NOMO-1 treated with DMSO at 0.1 percent for 48 hours (cell line): ENCODE data around the gene WFDC1.

Experiments
- DNase-seq: peaks from one replicate; lab custom pipeline; 2025; ENCODE audit not compliant: unreplicated experiment; lab: John Stamatoyannopoulos, UW

The WFDC1 gene

GRCh38 chr16:84272740-84273320, 21.8 kb upstream of the WFDC1 start:
- no peak for DNase-seq

GRCh38 chr16:84274515-84274914, 20.2 kb upstream of the WFDC1 start:
- no peak for DNase-seq

DNA sequence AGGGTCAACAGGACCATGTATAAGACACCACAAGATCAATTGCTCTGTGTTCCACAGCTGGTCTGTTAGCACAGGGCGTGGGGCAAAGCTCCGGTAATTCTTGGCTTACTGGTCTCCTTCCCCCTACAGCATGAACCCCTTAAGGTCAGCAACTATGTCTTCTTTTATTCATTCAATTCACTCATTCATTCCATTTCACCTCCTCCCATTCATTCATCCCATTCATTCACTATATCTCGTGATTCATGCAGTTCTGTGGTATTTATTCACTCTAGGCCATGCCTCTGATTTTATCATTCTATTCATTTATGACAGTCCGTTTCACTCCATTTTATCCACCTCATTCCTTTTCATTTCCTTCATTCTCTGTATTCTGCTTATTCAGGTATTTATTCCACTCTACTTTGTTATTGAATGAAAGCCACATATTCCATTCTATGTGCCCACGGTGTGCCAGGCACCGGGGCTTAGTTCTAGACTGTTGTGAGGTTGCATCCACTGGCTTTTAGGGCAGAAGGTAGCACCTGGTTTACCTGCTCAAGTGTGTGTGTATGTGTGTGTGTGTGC, 19.0 kb upstream of the WFDC1 start:
- DNase-seq, result no peak

GRCh38 chr16:84277244-84277823, 17.3 kb upstream of the WFDC1 start:
- peak; percentile 45 for DNase-seq

GRCh38 chr16:84278333-84278732, 16.3 kb upstream of the WFDC1 start:
- no peak for DNase-seq

DNA sequence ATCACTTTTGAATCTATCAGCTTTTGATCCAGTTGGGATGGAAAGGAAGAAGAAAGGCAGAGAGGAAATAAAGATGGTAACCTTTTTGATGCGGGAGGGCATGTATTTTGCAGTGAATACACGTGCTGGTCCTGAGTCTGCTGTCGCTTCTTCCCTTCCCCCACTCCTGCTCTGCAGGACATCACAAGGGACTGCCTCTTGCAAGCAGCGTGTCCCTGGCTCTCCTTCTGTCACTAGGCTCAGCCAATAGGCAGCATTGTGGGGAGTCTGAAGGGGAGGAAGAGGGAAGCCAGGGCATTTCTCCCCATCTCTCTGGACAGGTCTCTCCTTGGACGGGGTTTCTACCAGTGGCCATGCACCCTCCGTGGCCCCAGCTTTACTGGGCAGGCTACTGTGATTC, 15.7 kb upstream of the WFDC1 start:
- no peak for DNase-seq

DNA sequence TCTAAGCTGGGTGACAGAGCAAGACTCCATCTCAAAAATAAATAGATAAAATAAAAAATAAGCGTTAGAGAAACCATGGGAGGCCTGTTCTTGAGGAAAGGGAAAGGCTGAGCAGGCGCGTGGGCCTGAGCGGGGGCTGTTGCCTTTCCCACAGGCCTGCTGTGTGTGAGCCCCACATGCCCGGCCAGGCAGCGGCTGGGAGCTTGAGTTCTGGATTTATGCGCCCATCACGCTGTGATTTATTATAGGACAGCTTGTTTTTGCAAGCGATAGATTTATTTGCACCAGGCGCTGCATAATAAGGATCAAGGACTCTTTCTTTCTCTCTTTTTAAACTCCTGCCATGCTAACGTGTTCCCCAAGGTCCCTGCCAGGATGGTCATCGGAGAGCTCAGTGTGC, 14.8 kb upstream of the WFDC1 start:
- no peak for DNase-seq

GRCh38 chr16:84281074-84281473, 13.6 kb upstream of the WFDC1 start:
- DNase-seq, result no peak

DNA sequence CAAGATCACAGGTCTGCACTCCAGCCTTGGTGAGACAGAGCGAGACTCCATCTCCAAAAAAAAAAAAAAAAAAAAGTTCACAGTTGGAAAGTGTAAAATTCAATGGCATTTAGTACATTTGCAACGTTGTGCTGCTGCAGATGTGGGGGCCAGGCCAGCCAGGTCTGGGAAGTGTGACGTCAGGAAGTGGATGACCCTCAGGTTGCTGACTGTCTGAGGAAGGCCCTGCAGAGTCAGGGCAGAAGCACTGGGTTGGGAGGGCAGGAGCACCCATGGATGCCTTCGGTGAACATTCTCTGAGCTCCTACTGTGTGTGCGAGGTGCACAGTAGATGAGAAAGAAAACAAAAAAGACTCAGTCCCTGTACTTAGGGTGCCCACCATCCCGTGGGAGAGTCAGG, 12.1 kb upstream of the WFDC1 start:
- no peak for DNase-seq

DNA sequence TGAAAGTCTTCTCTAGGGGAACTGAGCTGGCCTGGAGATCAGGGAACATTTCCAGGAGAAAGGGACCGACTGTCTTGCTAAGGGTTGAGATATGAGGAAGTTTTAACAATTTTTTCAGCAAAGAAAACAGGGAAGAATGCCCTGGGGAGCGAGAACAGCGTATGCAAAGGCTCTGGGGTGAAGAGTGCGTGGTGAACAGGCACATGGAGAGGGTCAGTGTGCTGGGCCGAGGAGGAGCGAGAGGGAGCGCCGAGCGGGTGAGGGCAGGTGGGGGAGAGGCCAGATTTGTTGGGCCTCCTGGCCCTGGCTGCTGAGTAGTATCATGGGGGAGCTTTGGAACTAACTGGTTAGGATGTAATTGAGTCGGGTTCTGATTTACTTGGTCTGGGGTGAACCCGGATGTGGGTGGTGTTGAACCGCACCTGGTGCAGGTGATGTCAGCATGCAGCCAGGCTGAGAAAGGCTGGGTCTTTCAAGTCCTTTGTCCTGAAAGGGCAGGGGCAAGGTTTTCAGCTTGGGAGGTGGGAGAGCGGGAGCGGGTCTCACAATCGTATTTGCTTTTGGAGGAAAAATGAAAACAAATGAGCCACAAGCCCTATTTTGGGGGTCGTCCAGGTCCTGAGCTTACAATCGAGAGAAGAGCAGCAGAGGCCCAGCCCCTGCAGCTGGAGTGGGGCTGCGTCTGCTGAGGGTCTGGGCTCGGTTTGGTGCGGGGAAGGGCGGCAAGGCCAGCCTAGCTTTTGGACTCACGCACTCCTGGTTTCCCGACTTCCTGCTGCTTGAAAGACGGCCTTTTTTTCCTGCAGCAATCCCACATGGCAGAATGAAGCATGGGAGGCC, 11.1 kb upstream of the WFDC1 start:
- DNase-seq, result no peak

- DNase-seq, result no peak
Observed at GRCh38 chr16:84284154-84284722, 10.4 kb upstream of the WFDC1 start.

GRCh38 chr16:84286578-84287240, 8.0 kb upstream of the WFDC1 start:
- no peak for DNase-seq

DNA sequence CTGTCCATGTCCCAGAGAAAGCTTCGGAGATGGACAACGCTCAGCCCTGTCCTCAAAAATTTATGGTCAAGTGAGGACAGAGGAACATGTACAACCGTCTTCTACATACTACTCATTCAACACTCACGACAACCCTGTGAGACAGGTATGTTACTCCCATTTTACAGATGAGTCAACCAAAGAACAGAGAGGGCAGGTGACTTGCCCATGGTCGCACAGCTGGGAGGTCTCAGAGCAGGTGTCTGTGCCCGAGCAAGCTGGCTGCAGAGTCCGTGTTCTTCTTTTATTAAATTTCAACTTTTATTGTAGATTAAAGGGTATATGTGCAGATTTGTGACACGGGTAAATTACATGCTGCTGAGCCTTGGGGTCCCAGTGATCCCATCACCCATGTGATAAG, 5.8 kb upstream of the WFDC1 start:
- no peak for DNase-seq

DNA sequence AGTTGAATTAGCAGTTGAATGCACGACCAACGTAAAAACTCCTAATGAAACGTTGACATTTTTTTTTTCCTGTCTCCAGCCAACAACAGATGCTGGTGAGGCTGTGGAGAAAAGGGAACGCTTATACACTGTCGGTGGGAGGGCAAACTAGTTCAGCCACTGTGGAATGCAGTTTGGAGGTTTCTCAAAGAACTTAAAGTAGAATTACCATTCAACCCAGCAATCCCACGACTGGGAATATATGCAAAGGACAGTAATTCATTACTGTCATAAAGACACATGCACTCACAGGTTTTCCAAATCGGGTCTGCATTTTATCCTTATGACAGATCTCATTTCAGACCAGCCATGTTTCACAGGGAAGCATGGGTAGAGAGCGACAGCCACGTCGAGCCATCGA, 3.5 kb upstream of the WFDC1 start:
- no peak for DNase-seq

- peak; percentile 27 for DNase-seq
Observed at GRCh38 chr16:84292011-84292410, 2.7 kb upstream of the WFDC1 start.

- DNase-seq, result no peak
Observed at GRCh38 chr16:84293406-84293805, 1.3 kb upstream of the WFDC1 start.

- no peak for DNase-seq
Observed at GRCh38 chr16:84294117-84294516, 561 bp upstream of the WFDC1 start.

DNA sequence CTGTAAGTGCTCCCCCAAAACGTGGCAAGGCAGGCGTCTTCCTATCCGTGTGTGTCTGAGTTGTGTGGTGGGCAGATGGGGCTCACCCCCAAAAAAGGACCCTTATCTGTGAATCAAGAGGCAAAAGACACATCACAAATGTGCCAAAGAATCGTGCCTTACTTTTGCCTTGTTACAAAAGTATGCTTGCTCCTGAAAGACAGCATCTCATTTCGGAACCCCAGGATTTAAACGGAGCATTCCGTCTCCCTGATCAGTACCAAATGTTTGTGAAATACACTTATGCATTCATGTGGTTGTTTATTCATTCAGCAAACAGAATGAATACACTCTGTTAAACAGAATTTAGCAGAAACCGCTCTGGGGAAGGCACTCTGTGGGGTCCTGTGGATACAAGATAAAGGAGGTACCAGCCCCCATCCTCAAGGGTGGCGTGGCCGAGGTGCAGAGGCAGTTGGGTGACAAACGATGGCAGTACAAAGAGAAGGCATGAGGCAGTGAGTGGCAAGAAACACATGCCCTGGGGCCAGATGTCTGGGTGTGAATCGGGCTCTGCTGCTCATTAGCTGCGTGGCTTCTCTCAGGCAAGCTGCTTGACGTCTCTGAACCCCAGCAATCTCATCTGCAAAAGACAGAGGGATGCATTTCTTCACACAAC, 654 bp downstream of the WFDC1 start:
- no peak for DNase-seq

GRCh38 chr16:84298376-84298899, 3.8 kb downstream of the WFDC1 start:
- no peak for DNase-seq

DNA sequence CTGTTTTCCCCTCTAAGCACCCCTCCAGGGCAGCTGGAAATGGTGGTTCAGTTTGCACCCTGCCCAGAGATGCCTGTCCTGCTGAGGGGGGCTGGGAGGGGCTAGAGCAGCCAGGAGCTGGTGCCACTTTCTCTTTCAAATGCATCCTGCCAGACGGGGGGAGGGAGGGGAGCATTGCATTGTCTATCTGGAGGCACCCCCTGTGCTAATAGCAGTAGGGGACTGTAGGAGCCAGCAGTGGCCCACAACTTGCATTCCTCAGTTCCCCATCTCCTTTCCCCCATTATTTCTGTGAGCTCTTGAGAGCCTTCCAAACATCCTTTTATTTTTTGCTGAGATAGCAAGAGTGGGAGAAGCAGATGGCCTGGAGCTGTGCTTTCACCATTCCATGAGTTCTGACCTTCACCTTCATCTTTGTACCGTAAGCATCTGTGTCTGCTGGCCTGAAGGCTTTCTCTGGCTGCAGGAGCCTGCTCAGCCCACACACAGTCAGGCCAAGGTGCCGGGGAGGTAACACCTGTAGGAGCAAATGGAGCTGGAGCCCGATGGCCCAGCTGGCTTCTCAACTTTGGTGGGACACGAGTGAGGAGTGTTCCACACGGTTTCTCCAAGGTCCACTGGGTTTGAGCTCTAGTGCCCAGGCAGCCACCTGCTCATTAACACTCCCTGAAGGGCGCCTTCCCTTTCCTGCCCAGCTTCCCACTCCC, 5.2 kb downstream of the WFDC1 start:
- DNase-seq, result no peak
